Measurements from ENCODE around the gene GSK3B. TPM values are rescaled to one million over a fixed set of nuclear protein-coding genes. Genes with fewer than 3 reads are reported as not detected.

Gene GSK3B
- total and polyA plus RNA-seq, 10 of the 15 experiments (the other 5 are each of a cell fraction or from before 2014, with no cell fraction given): 8.5 to 49.8 (median 25.5) TPM

DNA sequence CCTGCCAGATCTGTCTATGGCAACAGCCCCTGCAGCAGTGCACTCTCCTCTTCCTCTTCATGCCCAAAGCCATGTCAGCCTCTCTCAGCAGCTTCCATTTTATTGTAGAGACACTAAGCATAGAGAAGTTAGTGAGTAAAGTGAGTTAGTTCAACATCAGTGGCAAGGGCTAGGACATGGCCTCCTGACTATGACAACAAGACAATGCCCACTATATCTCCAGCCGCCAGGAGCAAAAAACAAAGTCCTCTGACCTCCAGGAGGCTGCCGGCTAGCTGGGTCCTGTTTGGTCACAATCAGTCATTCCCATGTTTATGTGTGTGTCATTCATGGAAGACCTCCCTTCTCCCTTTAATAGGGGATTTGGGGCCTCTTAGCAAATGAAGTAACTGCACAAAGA is 297.5 kb downstream of the GSK3B start:
- Histone ChIP-seq H3K4me3 (no peak overlapping the region), H3K27ac (ENCODE audit: control insufficient read depth, insufficient read depth) (no peak overlapping the region), H3K36me3 (ENCODE audit: control insufficient read depth in 2 of 2, insufficient read depth in 2 of 2, low read length in 1 of 2) (no peaks in the 10 kb centered on the region), H3K9ac (ENCODE audit: control insufficient read depth, insufficient read depth, low read length) (no peak overlapping the region), H2AFZ (ENCODE audit: control insufficient read depth, low read depth, low read length) (no peak overlapping the region), H4K20me1 (ENCODE audit: control insufficient read depth, insufficient read depth) (no peaks in the 10 kb centered on the region), H3K4me1 (ENCODE audit: control insufficient read depth, insufficient read depth, low read length) (no peaks in the 10 kb centered on the region), H3K79me2 (ENCODE audit: control insufficient read depth, insufficient read depth, low read length) (no peaks in the 10 kb centered on the region), H3K9me3 (replicated peaks; ENCODE audit: control insufficient read depth, insufficient read depth, low read length) (no peaks in the 10 kb centered on the region), H3K27me3 (replicated peaks in 1 of 2; ENCODE audit: control insufficient read depth in 2 of 2, insufficient read depth in 2 of 2, low read length in 1 of 2) (no peaks in the 10 kb centered on the region), H3K4me2 (ENCODE audit: control insufficient read depth, insufficient read depth) (no peak overlapping the region)
- ChIA-PET RAD21 (ENCODE audit: unreplicated experiment) (no interaction called here), SMC1A (ENCODE audit: uncharacterized antibody, unreplicated experiment) (interaction anchor here (0.9 kb wide), 1 partner anchor 12 kb away, joined by 3 read pairs; no protein-coding TSS in a partner anchor), POLR2A (no interaction called here), CTCF (no interaction called here)
- DNase-seq (ENCODE audit: low read depth, low spot score) (no peak), ATAC-seq (no peak), FAIRE-seq (no peak)
- in situ Hi-C loops (cut with MboI): no loop called here
- TF ChIP-seq ETV6 (conservative IDR thresholded peaks at IDR 0.05 in 1 of 2, IDR thresholded peaks at IDR 0.05 in 1 of 2; ENCODE audit: borderline replicate concordance in 1 of 2, low read depth in 1 of 2) (no peak), STAT1 (conservative IDR thresholded peaks at IDR 0.05) (no peak), SREBF1 (IDR thresholded peaks at IDR 0.05; ENCODE audit: low read length) (no peak), RAD21 (IDR thresholded peaks at IDR 0.05; ENCODE audit: insufficient read depth, low read depth, low read length) (no peak)
- TF ChIP-seq, protein P1, sequence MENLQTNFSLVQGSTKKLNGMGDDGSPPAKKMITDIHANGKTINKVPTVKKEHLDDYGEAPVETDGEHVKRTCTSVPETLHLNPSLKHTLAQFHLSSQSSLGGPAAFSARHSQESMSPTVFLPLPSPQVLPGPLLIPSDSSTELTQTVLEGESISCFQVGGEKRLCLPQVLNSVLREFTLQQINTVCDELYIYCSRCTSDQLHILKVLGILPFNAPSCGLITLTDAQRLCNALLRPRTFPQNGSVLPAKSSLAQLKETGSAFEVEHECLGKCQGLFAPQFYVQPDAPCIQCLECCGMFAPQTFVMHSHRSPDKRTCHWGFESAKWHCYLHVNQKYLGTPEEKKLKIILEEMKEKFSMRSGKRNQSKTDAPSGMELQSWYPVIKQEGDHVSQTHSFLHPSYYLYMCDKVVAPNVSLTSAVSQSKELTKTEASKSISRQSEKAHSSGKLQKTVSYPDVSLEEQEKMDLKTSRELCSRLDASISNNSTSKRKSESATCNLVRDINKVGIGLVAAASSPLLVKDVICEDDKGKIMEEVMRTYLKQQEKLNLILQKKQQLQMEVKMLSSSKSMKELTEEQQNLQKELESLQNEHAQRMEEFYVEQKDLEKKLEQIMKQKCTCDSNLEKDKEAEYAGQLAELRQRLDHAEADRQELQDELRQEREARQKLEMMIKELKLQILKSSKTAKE (IDR thresholded peaks at IDR 0.05; ENCODE audit: low read depth, poor library complexity, severe bottlenecking): no peak
- no TSS peak for BruUV-seq (replicated peaks)
- 56% methylated on average over 2 of the region's 2 CpGs for WGBS (ENCODE audit: insufficient coverage, insufficient replicate concordance, low lambda C conversion rate, missing lambda C conversion rate)
- intact Hi-C loops (cut with micrococcal nuclease; ENCODE audit: unreplicated experiment): no loop called here

- intact Hi-C loops (cut with micrococcal nuclease; ENCODE audit: unreplicated experiment): no loop called here
- POLR2A ChIA-PET: no interaction called here
- no peaks in the 10 kb centered on the region for H3K4me1 ChIP-seq (ENCODE audit: control insufficient read depth, insufficient read depth, low read length)
- BruUV-seq (replicated peaks): no TSS peak
- H3K9me3 ChIP-seq (replicated peaks; ENCODE audit: control insufficient read depth, insufficient read depth, low read length): no peaks in the 10 kb centered on the region
- H3K4me2 ChIP-seq (ENCODE audit: control insufficient read depth, insufficient read depth): no peak overlapping the region
- CTCF ChIA-PET: no interaction called here
- no peak overlapping the region for H3K27ac ChIP-seq (ENCODE audit: control insufficient read depth, insufficient read depth)
- no peak for FAIRE-seq
- no peaks in the 10 kb centered on the region for H4K20me1 ChIP-seq (ENCODE audit: control insufficient read depth, insufficient read depth)
- no peak for ATAC-seq
- DNase-seq (ENCODE audit: low read depth, low spot score): no peak
- WGBS (ENCODE audit: insufficient coverage, insufficient replicate concordance, low lambda C conversion rate, missing lambda C conversion rate): 95% methylated on average over 2 of the region's 2 CpGs
- H3K79me2 ChIP-seq (ENCODE audit: control insufficient read depth, insufficient read depth, low read length): no peaks in the 10 kb centered on the region
- H3K27me3 ChIP-seq (replicated peaks in 1 of 2; ENCODE audit: control insufficient read depth in 2 of 2, insufficient read depth in 2 of 2, low read length in 1 of 2): no peaks in the 10 kb centered on the region
- no peaks in the 10 kb centered on the region for H3K36me3 ChIP-seq (ENCODE audit: control insufficient read depth in 2 of 2, insufficient read depth in 2 of 2, low read length in 1 of 2)
- H3K4me3 ChIP-seq: no peak overlapping the region
- no peak overlapping the region for H3K9ac ChIP-seq (ENCODE audit: control insufficient read depth, insufficient read depth, low read length)
- no peak overlapping the region for H2AFZ ChIP-seq (ENCODE audit: control insufficient read depth, low read depth, low read length)
- SMC1A ChIA-PET (ENCODE audit: uncharacterized antibody, unreplicated experiment): no interaction called here
- RAD21 ChIA-PET (ENCODE audit: unreplicated experiment): no interaction called here
- in situ Hi-C loops (cut with MboI): no loop called here
- no peak for TF ChIP-seq KDM1A (IDR thresholded peaks at IDR 0.05; ENCODE audit: borderline replicate concordance)
- TF ChIP-seq HDAC2 (IDR thresholded peaks at IDR 0.05): no peak
- no peak for TF ChIP-seq CUX1 (IDR thresholded peaks at IDR 0.05; ENCODE audit: insufficient replicate concordance, low read depth, low read length)
- TF ChIP-seq TARDBP (IDR thresholded peaks at IDR 0.05; ENCODE audit: borderline replicate concordance): no peak
- no peak for TF ChIP-seq SREBF1 (IDR thresholded peaks at IDR 0.05; ENCODE audit: low read length)
- TF ChIP-seq GATAD2B (conservative IDR thresholded peaks at IDR 0.05; ENCODE audit: low read depth): no peak
Observed at GRCh38 chr3:119796368-119796767, 297.9 kb downstream of the GSK3B start.
